GM21717 (cell line): ENCODE results near the gene POP4.

Experiments used
- ATAC-seq: cut with Tn5 transposase; IDR thresholded peaks from one replicate; pipeline ENCODE4 v1.9.1; 2021; ENCODE audit warnings: mild to moderate bottlenecking, moderate library complexity; ENCODE audit not compliant: unreplicated experiment

POP4 gene

DNA sequence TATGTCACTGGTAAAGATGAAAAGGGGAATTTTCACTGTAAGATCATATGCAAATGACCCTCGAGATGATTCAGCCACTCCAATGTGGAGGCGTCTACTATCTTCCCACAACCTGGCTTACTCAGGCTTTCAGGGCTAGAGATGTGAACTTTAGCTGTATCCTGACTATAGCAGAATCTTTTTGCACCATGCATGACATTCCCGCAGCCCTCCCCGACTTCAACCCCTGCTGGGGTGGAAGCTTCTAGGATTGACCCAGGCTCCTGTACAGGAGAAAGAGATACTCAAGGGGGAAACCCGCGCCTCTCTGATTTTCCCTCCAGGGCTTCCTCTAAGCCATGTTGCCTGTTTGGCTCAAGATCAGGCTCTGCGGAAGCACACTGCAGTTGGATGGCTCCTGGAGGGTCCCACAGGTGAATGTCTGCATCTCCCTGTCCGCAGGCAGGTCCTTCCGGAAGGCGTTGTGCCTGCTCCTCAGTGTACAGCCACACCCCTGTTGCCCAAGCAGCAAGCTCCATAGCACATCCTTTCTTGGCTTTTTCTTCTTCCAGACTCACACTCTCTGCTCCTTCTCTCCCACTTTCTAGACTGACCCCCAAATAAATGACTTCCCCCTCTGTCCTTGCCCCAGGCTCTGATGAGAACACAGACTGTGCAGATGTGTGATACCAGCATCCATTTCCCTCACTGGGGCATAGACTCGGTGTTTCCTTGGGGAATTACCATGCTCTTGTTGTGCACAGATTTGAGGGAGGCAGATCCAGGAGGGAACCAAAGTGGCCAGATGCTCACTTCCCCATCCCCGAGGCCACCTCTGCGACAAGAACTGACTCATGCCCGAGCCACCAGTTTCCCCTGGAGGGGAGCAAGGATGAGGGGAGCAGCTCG lies 29.1 kb upstream of the POP4 start:
- peak; percentile 69 for ATAC-seq

DNA sequence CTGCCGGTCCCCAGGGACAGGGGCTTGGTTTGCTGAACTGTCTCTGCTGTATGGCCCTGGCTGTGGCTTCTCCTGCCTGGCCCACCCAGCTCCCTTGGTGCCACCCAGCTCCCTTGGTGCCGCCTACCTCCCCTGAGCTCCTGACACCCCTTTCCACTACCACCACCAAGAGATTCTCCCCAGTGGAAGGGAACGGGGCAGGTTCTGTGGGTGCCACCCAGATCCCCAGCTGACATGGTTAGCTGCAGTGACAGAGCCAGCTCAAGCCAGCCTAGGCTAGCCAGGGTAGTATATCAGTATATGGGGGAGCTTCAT lies 28.5 kb upstream of the POP4 start:
- ATAC-seq: no peak

GRCh38 chr19:29578349-29578748 lies 27.7 kb upstream of the POP4 start:
- no peak for ATAC-seq

- no peak for ATAC-seq
These were observed 26.7 kb upstream of the POP4 start for GRCh38 chr19:29579308-29579910.

DNA sequence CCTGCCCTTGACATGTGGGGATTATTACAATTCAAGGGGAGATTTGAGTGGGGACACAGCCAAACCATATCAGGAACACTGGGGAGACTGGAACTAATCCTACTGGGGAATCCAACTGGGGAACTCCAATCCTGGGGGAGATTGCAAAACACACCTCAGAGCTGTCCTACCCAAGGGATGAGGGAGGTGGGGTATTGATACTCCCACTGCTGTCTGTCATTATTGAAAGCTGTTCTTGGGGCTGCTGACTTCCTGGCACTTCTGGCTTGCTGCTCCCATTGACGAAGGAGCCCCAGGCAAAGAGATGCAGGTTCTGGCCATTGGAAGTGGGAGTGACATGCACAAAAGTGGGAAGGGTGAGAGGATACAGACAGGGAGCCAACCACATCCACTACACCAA lies 24.7 kb upstream of the POP4 start:
- ATAC-seq: no peak

GRCh38 chr19:29583196-29583999 lies 22.7 kb upstream of the POP4 start:
- no peak for ATAC-seq

- ATAC-seq: no peak
These were observed 19.7 kb upstream of the POP4 start for GRCh38 chr19:29586401-29586800.

GRCh38 chr19:29587059-29587458 lies 19.0 kb upstream of the POP4 start:
- ATAC-seq: peak; percentile 19

DNA sequence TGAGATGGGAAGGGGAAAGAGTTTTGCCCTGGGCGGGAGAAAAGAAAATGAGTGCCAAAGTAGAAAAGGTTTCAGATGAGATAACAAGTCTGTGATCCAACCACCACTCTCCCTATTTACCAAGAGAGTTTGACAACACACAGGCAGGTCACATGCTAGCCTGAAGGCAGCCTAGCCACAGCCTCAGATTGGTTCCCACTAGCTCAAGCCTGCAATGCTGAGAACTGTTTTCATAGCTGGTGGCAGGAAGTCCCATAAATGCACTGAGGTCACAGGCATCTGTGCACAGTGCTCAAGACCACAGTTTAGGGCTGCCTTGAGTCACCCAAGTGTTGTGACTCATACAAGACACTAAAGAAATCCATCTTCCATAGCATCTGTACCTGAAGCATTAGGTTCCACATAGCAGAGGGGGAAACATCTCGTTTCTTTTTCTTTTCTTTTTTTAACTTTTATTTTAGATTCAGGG lies 18.5 kb upstream of the POP4 start:
- ATAC-seq: peak; percentile 72

DNA sequence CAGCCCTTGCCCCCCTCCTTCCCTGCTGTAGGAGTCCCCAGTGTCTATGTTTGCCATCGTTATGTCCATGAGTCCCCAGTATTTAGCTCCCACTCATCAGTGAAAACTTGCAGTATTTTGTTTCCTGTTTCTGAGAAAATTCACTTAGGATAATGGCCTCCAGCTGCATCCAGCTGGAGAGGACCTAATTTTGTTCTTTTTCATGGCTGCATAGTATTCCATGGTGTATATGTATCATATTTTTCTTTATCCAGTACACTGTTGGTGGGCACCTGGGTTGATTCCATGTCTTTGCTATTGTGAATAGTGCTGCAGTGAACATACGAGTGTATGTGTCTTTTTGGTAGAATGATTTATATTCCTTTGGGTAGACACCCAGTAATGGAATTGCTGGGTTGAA lies 18.0 kb upstream of the POP4 start:
- ATAC-seq: no peak

DNA sequence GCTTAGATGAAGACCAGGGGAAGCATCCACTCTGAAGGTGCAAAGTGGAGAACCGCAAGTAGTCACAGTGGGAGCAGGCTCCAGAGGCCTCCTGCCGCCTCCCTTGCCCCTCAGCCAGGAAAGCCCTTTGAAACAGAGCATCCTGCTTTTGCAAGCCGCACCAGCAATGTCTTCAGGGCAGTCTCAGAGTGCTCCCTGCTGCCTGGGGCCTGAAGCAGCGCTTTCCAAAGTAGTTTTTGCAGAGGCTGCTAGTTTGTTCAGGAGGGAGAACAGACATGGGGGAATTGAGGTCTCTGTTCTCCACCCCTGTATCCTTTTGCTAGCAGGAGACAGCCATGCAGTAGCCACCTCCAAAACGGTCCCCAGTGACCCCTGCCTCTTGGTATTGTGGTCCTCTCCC lies 15.8 kb upstream of the POP4 start:
- ATAC-seq: no peak

DNA sequence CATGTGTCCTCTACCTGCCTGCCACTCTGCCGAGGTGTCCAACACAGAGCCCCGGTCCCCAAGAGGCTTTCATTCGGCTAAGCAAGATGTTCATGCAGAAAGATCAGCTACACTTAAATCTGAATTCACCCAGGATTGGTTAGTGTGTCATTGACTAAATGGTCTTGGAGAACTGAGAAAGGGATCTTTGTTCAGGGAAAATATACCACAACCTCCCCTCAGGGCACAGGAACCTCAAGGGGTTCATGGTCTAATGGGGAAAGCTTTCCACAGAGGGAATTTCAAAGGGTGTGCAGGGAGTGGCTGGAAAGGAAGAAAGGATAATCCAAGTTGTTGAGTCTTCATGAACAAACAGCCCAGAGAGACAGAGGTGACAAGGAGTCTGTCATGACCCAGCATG lies 14.4 kb upstream of the POP4 start:
- no peak for ATAC-seq

DNA sequence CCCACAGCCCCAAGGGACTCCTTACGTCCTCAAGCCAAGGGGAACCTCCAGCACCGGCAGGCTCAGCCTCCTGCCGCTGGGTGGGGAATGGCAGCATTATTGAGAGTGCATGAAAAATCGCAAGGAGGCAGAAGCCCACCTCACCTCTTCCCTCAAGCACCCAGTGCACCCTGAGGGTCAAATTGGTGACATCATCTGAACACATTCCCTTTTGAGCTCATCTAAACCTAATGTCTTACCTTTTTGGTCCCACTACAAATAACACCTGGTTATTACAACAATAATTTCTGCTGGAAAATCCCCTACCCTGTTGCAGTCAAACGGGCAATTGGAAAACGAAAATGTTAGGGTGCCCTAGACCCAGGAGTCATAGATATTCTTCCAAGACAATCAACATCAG lies 12.2 kb upstream of the POP4 start:
- no peak for ATAC-seq

- no peak for ATAC-seq
These were observed 9.9 kb upstream of the POP4 start for GRCh38 chr19:29596080-29596727.

- ATAC-seq: no peak
These were observed 9.1 kb upstream of the POP4 start for GRCh38 chr19:29596885-29597525.

GRCh38 chr19:29598036-29598435 lies 8.0 kb upstream of the POP4 start:
- no peak for ATAC-seq

- ATAC-seq: no peak
These were observed 7.6 kb upstream of the POP4 start for GRCh38 chr19:29598496-29598895.

- ATAC-seq: no peak
These were observed 2.8 kb upstream of the POP4 start for GRCh38 chr19:29603308-29603707.

DNA sequence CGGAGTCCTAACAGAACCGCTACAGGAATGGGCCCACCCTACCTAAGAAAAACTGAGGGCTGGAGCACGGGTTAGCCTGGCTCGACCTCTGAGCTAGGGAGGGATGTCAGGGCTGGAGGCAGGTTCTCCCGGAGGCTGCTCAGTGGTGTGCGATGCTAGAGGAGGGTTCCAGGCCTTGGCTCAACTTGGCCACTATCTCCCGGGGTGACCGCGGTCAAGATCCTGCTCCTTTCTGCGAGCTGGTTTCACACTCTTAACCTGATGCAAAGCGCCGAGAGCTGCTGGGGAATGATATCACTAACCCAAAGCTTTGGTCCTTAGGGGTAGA lies 301 bp downstream of the POP4 start:
- ATAC-seq: peak; percentile 13

DNA sequence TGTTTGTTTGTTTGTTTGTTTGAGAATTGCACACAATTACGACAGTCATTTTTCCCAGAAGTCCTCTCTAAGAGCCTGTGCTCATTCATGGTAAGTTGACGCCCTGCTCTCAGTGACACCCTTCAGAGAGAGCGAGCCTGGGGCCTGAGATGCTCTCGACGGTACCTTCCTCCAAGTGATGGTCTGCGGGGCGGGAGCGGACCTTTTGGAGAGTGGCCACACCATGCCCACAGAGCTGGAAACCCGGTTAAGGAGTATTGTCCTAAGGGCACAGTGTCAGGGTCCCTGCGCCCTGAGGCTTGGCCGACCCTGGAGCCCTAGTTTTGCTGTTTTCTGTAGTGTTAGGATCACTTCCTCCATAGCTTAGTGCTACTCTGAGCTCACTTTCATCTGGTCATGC lies 3.6 kb downstream of the POP4 start:
- no peak for ATAC-seq

DNA sequence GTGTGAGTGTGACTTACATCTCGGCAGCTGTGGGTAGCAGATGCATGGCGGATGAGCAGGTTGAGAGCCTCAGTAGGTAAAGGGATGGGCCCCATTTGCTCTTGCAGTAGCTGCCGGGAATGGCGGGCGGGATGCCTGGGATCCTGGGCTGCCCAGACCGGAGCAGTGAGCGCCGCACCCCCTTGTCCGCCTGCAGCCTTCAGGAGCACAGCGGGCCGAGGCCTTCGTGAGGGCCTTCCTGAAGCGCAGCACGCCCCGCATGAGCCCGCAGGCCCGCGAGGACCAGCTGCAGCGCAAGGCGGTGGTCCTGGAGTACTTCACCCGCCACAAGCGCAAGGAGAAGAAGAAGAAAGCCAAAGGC lies 4.1 kb downstream of the POP4 start:
- no peak for ATAC-seq
